SK-N-SH (cell line): ENCODE results near the gene PHGDH. TPM values are rescaled to one million over a fixed set of nuclear protein-coding genes. Genes with fewer than 3 reads are reported as not detected.

Experiments
- CTCF ChIA-PET: fragments of 300-600, 350-600 bp; formaldehyde crosslinking; extraction: SDS; loops from one replicate; lab custom pipeline; 2021; lab: Yijun Ruan, JAX
- POLR2A ChIA-PET: fragments of 350-600 bp; sonication (Branson Sonifier 250); formaldehyde crosslinking; extraction: SDS; loops from one replicate; lab custom pipeline; 2020; ENCODE audit warnings: antibody characterized with exemption, inconsistent platforms; lab: Yijun Ruan, JAX
- DNase-seq: peaks from one replicate; pipeline ENCODE4 v3.0.0; 2012
- H2AFZ ChIP-seq: fragments of 200-600 bp; sonication (generic); 2 replicates; pipeline ENCODE4 v1.8.1; 2016; ENCODE audit warnings: antibody characterized with exemption, mild to moderate bottlenecking, low read depth
- H3F3A ChIP-seq: fragments of 200-600 bp; sonication (generic); replicated peaks from 2 replicates; pipeline ENCODE3; 2016; ENCODE audit warnings: antibody characterized with exemption, mild to moderate bottlenecking; ENCODE audit not compliant: insufficient read depth
- H3K27ac ChIP-seq, 2 experiments: fragments of 200-500 bp in 1 of 2; fragments of 200-600 bp in 1 of 2; sonication (Bioruptor generic) in 1 of 2; sonication (generic), shearing (Covaris generic) in 1 of 2; 2 replicates each; pipeline versions ENCODE4 v1.5.1 to v1.6.1; 2014 to 2016; ENCODE audit warnings: low read depth in 2 of 2, inconsistent platforms in 1 of 2, low read length in 1 of 2, mild to moderate bottlenecking in 1 of 2, mixed read lengths in 1 of 2
- H3K27me3 ChIP-seq: fragments of 200-600 bp; sonication (generic), shearing (Covaris generic); 2 replicates; pipeline ENCODE4 v1.6.1; 2016; ENCODE audit warnings: mixed run types; ENCODE audit not compliant: insufficient read depth
- H3K36me3 ChIP-seq, 2 experiments: fragments of 200-500 bp in 1 of 2; fragments of 200-600 bp in 1 of 2; sonication (Bioruptor generic) in 1 of 2; sonication (generic) in 1 of 2; replicated peaks in 1 of 2; 2 replicates each; pipeline versions ENCODE3 to v1.5.1; 2014 to 2016; ENCODE audit warnings: low read length in 1 of 2, mild to moderate bottlenecking in 1 of 2; ENCODE audit not compliant: insufficient read depth in 2 of 2, control insufficient read depth in 1 of 2
- H3K4me1 ChIP-seq, 2 experiments: fragments of 200-500 bp in 1 of 2; fragments of 200-600 bp in 1 of 2; sonication (Bioruptor generic) in 1 of 2; sonication (generic), shearing (Covaris generic) in 1 of 2; 2 replicates each; pipeline versions ENCODE4 v1.5.1 to v1.6.1; 2014 to 2016; ENCODE audit warnings: low read depth in 1 of 2, low read length in 1 of 2, mixed run types in 1 of 2; ENCODE audit not compliant: insufficient read depth in 2 of 2, control insufficient read depth in 1 of 2
- H3K4me2 ChIP-seq: fragments of 200-600 bp; sonication (generic), shearing (Covaris generic); 2 replicates; pipeline ENCODE4 v1.6.1; 2017; ENCODE audit warnings: mixed run types
- H3K4me3 ChIP-seq, 2 experiments: fragments of 200-500 bp in 1 of 2; fragments of 200-600 bp in 1 of 2; sonication (Bioruptor generic) in 1 of 2; sonication (generic), shearing (Covaris generic) in 1 of 2; 2 replicates each; pipeline versions ENCODE4 v1.5.1 to v1.8.1; 2014 to 2016; ENCODE audit warnings: low read depth in 2 of 2, inconsistent platforms in 1 of 2, low read length in 1 of 2, mild to moderate bottlenecking in 1 of 2, mixed read lengths in 1 of 2, moderate library complexity in 1 of 2
- H3K79me2 ChIP-seq: fragments of 200-600 bp; sonication (generic); 2 replicates; pipeline ENCODE4 v1.8.1; 2017; ENCODE audit warnings: mild to moderate bottlenecking; ENCODE audit not compliant: insufficient read depth
- H3K9ac ChIP-seq: fragments of 200-600 bp; sonication (generic); 2 replicates; pipeline ENCODE4 v1.6.1; 2017; ENCODE audit warnings: mixed run types
- H3K9me2 ChIP-seq: fragments of 200-600 bp; sonication (generic); 2 replicates; pipeline ENCODE4 v1.6.1; 2017; ENCODE audit warnings: mixed run types
- H3K9me3 ChIP-seq: fragments of 200-600 bp; sonication (generic); 2 replicates; pipeline ENCODE4 v1.6.1; 2017; ENCODE audit warnings: mixed run types, mild to moderate bottlenecking, moderate library complexity
- H4K20me1 ChIP-seq: fragments of 200-600 bp; sonication (generic); 2 replicates; pipeline ENCODE4 v1.6.1; 2017; ENCODE audit warnings: mild to moderate bottlenecking, mixed run types; ENCODE audit not compliant: insufficient read depth
- CHD2 ChIP-seq: fragments of 150-350 bp; IDR thresholded peaks from 2 replicates; pipeline ENCODE4 v1.6.1; 2018; ENCODE audit warnings: low read length; ENCODE audit not compliant: partially characterized antibody
- FOSL2 ChIP-seq: IDR thresholded peaks from 2 replicates; pipeline ENCODE4 v1.4.0; 2012; ENCODE audit warnings: low read depth, mild to moderate bottlenecking, moderate library complexity, borderline replicate concordance
- FOXJ3 ChIP-seq: sonication (generic); formaldehyde crosslinking; IDR thresholded peaks from 2 replicates; pipeline ENCODE4 v1.5.1; 2020; ENCODE audit warnings: mild to moderate bottlenecking, missing genetic modification reagents
- FOXM1 ChIP-seq: IDR thresholded peaks from 2 replicates; pipeline ENCODE4 v1.4.0; 2012; ENCODE audit warnings: low read depth, mild to moderate bottlenecking
- GABPA ChIP-seq: IDR thresholded peaks from 2 replicates; pipeline ENCODE4 v1.4.0; 2012; ENCODE audit warnings: low read depth, mild to moderate bottlenecking
- GATA2 ChIP-seq: sonication (generic); formaldehyde crosslinking; IDR thresholded peaks from 2 replicates; pipeline ENCODE4 v1.5.0; 2020; ENCODE audit warnings: mild to moderate bottlenecking, missing genetic modification reagents
- IRF3 ChIP-seq: fragments of 150-350 bp; IDR thresholded peaks from 2 replicates; pipeline ENCODE4 v1.6.1; 2016; ENCODE audit warnings: mild to moderate bottlenecking, low read depth, low read length
- NFIC ChIP-seq: IDR thresholded peaks from 2 replicates; pipeline ENCODE4 v1.4.0; 2012; ENCODE audit warnings: borderline replicate concordance
- NRF1 ChIP-seq: IDR thresholded peaks from 2 replicates; pipeline ENCODE4 v1.6.1; 2012; ENCODE audit warnings: low read depth, mild to moderate bottlenecking, low read length
- PBX3 ChIP-seq: IDR thresholded peaks from 2 replicates; pipeline ENCODE4; 2012
- RFX5 ChIP-seq: IDR thresholded peaks from 2 replicates; pipeline ENCODE4 v1.6.1; 2012; ENCODE audit warnings: mild to moderate bottlenecking, improper control_type of control experiment, low read length
- RXRA ChIP-seq: IDR thresholded peaks from 2 replicates; pipeline ENCODE4 v1.4.0; 2012; ENCODE audit warnings: low read depth, mild to moderate bottlenecking, borderline replicate concordance
- TAF1 ChIP-seq: IDR thresholded peaks from 2 replicates; pipeline ENCODE4 v1.6.1; 2012; ENCODE audit warnings: low read depth, mild to moderate bottlenecking, low read length, moderate library complexity, borderline replicate concordance
- YY1 ChIP-seq: IDR thresholded peaks from 2 replicates; pipeline ENCODE4 v1.4.0; 2012; ENCODE audit warnings: low read depth, mild to moderate bottlenecking
- WGBS: methylation state at CpG from one replicate; pipeline ENCODE4 v1.1.6; 2017; ENCODE audit warnings: low lambda C conversion rate; 5-methylcytosine and 5-hydroxymethylcytosine counted together
- polyA plus RNA-seq, 3 experiments: library from polyadenylated mRNA; depleted of rRNA; stranded (reverse); fragments of >200 nt; gene quantifications; 2 replicates each; pipeline ENCODE4 v1.2.3, GENCODE V29; 2012
- TF ChIP-seq, protein P1 (sequence below): IDR thresholded peaks from 2 replicates; pipeline ENCODE4 v1.4.0; 2012; ENCODE audit warnings: low read depth, borderline replicate concordance
- TF ChIP-seq, protein P2 (sequence below): IDR thresholded peaks from 2 replicates; pipeline ENCODE4 v1.4.0; 2012; ENCODE audit warnings: low read depth
- TF ChIP-seq, protein P3 (sequence below): IDR thresholded peaks from 2 replicates; pipeline ENCODE4 v1.4.0; 2012; ENCODE audit warnings: low read depth, borderline replicate concordance

PHGDH gene
- polyA plus RNA-seq, 1 of the 3 experiments (the other 2 are of a cell fraction): 30.2 TPM

DNA sequence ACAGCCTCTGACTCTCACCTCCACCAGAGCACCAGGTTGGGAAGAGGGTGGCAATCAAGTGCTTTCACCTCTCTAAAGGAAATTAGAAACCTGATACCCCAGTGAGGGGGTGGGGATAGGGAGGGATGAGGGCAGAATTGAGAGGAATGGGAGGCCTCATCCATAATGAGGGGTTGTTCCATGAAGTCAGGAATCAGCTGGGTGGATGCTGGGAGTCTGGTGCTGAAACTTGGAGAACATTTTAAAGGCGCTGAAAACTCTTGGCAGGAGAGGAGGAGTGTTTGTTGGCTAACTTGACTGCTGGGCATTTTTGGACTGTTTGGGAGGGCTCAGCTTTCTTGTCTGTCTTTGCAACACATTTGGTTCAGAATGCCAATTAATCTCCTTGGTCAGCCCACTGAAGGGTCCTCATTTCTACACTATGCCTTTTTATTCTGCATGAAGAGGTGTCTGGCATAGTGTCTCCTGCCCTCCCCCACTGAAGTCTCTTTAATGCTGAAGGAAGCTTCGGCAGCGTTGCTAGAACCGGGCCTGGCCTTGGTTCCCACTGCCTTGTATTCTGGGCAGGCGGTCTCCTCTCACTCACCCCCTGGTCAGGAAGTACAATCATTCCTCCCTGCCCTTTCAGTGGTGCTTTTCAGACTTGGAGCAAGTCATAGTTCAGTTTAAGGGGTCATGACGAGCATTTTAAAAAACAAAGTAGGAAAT lies 2.2 kb downstream of the PHGDH start:
- H2AFZ ChIP-seq: no peak overlapping the region
- no peaks in the 10 kb centered on the region for H3K9me2 ChIP-seq
- no peak for DNase-seq
- peaks cover 35% of the 10 kb centered on the region for H3K79me2 ChIP-seq
- no peak overlapping the region; a peak in 1 of 4 replicates for H3K27ac ChIP-seq
- H3K4me1 ChIP-seq: peaks cover 17 to 21% of the 10 kb centered on the region in 2 experiments; a peak in 1 of 4 replicates
- ChIA-PET POLR2A (interaction anchor here (1.2 kb wide), 2 partner anchors 13 to 65 kb away, joined by 3 to 5 read pairs; no protein-coding TSS in a partner anchor), CTCF (interaction anchor here (1.0 to 2.9 kb wide), 4 partner anchors 30 to 95 kb away, joined by 3 to 8 read pairs (median 3); no protein-coding TSS in a partner anchor)
- H3K4me3 ChIP-seq: peak overlapping the region; percentile 93 to 99; a peak in 3 of 4 replicates
- H3K9ac ChIP-seq: peak overlapping the region; percentile 83; the same call in 1 of the 2 replicates
- H3F3A ChIP-seq: peaks cover 3% of the 10 kb centered on the region
- H3K27me3 ChIP-seq: peaks cover 7% of the 10 kb centered on the region
- H3K36me3 ChIP-seq: no peaks in the 10 kb centered on the region
- TF ChIP-seq TAF1 (no peak), FOSL2 (no peak), RXRA (no peak), GATA2 (no peak), FOXM1 (no peak), NRF1 (no peak)
- TF ChIP-seq, protein P1, sequence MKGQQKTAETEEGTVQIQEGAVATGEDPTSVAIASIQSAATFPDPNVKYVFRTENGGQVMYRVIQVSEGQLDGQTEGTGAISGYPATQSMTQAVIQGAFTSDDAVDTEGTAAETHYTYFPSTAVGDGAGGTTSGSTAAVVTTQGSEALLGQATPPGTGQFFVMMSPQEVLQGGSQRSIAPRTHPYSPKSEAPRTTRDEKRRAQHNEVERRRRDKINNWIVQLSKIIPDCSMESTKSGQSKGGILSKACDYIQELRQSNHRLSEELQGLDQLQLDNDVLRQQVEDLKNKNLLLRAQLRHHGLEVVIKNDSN: no peak
- 97% methylated on average over 6 of the region's 6 CpGs for WGBS
- H4K20me1 ChIP-seq: peaks cover 9% of the 10 kb centered on the region; the same call in 1 of the 2 replicates
- peak overlapping the region; percentile 91 for H3K4me2 ChIP-seq
- H3K9me3 ChIP-seq: no peaks in the 10 kb centered on the region

DNA sequence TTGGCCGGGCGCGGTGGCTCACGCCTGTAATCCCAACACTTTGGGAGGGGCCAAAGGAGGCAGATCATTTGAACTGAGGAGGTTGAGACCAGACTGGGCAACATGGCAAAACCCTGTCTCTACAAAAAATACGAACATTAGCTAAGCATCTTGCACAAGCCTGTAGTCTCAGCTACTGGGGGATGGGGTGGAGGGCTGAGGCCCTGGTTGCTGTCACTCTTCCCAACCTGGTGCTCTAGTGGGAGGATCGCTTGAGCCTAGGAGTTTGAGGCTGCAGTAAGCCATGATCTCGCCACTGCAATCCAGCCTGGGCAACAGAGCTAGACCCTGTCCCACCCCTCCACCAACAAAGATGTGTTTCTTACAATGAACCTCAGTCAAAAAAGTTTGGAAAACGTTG lies 2.8 kb downstream of the PHGDH start:
- Histone ChIP-seq H3K79me2 (peaks cover 35% of the 10 kb centered on the region), H4K20me1 (peaks cover 9% of the 10 kb centered on the region; the same call in 1 of the 2 replicates), H3K9me2 (no peaks in the 10 kb centered on the region), H3K4me2 (no peak overlapping the region), H3F3A (peaks cover 3% of the 10 kb centered on the region), H3K4me1 (peaks cover 17 to 21% of the 10 kb centered on the region in 2 experiments; a peak in 1 of 4 replicates), H3K9me3 (no peaks in the 10 kb centered on the region), H3K4me3 (no peak overlapping the region), H3K27me3 (peaks cover 5% of the 10 kb centered on the region; the same call in 1 of the 2 replicates), H3K27ac (no peak overlapping the region), H3K36me3 (no peaks in the 10 kb centered on the region), H2AFZ (no peak overlapping the region), H3K9ac (no peak overlapping the region)
- 91% methylated on average over 7 of the region's 8 CpGs for WGBS
- CTCF ChIA-PET: interaction anchor here (1.0 to 2.9 kb wide), 2 partner anchors 39 to 67 kb away, joined by 3 to 8 read pairs; no protein-coding TSS in a partner anchor
- POLR2A ChIA-PET: interaction anchor here (1.2 kb wide), 1 partner anchor 66 kb away, joined by 3 read pairs; no protein-coding TSS in a partner anchor
- DNase-seq: no peak
- TF ChIP-seq NRF1 (no peak), IRF3 (no peak), PBX3 (no peak), YY1 (no peak), CHD2 (no peak), RFX5 (no peak), GABPA (no peak), FOXJ3 (CRISPR knock-in tag) (no peak), FOSL2 (no peak), NFIC (no peak)
- TF ChIP-seq, protein P2, sequence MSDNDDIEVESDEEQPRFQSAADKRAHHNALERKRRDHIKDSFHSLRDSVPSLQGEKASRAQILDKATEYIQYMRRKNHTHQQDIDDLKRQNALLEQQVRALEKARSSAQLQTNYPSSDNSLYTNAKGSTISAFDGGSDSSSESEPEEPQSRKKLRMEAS: no peak
- TF ChIP-seq, protein P3, sequence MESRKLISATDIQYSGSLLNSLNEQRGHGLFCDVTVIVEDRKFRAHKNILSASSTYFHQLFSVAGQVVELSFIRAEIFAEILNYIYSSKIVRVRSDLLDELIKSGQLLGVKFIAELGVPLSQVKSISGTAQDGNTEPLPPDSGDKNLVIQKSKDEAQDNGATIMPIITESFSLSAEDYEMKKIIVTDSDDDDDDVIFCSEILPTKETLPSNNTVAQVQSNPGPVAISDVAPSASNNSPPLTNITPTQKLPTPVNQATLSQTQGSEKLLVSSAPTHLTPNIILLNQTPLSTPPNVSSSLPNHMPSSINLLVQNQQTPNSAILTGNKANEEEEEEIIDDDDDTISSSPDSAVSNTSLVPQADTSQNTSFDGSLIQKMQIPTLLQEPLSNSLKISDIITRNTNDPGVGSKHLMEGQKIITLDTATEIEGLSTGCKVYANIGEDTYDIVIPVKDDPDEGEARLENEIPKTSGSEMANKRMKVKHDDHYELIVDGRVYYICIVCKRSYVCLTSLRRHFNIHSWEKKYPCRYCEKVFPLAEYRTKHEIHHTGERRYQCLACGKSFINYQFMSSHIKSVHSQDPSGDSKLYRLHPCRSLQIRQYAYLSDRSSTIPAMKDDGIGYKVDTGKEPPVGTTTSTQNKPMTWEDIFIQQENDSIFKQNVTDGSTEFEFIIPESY: no peak
